Body of pancreas (tissue), 4 donors: Measurements from ENCODE around the gene LIPC.

Experiments used
- CTCF ChIP-seq, 7 experiments: fragments of 450-650 bp in 4 of 7; fragments of 200-600 bp in 3 of 7; sonication (generic) in 3 of 7; IDR thresholded peaks; one replicate each; pipeline ENCODE4 v1.5.1; 2016 to 2019; ENCODE audit warnings: antibody characterized with exemption in 7 of 7
- POLR2A ChIP-seq, 3 donors: fragments of 450-650 bp; IDR thresholded peaks; one replicate each; pipeline ENCODE4 v1.6.1; 2016; ENCODE audit warnings: antibody characterized with exemption in 3 of 3, mild to moderate bottlenecking in 2 of 3

GRCh38 chr15:58391088-58391487 lies 40.7 kb upstream of the LIPC start:
- no peak for TF ChIP-seq POLR2A (IDR thresholded peaks at IDR 0.05)
- no peak for TF ChIP-seq CTCF (IDR thresholded peaks at IDR 0.05)
